ENCODE measurements around the gene PDE7B.
A peak's percentile ranks its signal among the peaks of the same experiment; 100 is the strongest.

Gene PDE7B

DNA sequence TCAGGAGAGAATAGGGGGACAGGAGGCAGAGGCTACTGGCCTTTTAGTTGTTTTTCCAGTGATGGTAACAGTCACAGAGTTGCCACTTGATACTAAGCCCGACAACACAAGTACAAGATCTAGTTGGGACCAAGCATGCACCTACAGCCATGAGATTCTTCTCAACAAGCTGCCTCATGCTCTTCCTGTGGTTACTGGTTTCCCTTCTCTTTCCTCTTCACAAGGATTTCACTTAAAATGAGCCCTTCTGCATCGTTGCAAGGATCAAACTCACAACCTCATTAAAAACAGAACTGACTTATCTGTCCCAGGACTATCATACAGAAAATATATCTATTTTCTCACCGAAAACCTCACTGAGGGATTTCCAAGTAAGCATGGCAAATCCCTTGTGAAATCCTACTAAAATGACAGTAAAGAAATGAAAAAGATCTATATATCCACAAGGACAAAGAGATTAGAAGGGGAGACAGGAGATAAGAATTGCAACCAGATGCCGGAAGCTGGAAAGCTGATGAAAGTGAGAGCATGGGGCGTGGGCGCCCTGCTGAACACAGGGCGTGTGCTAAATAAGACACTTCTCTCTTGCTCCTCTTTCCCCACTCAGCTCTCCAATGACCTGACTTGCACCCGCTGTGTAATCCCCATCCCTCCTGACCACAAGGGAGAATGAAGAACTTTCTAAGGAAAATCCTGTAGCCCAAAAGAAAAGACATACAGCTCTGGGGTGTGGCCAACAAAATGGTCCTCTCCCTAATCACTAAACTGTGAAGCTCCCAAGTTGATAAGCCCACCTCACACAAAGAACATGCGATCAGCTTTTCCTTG is 385.2 kb downstream of the PDE7B start:
- Histone ChIP-seq H3K9me3 (ENCODE audit: control insufficient read depth, insufficient read depth, low read depth, low read length) (no peaks in the 10 kb centered on the region), H3K4me3 (ENCODE audit: low read depth, low read length) (no peak overlapping the region), H3K36me3 (ENCODE audit: control insufficient read depth in 2 of 2, insufficient read depth in 1 of 2, low read length in 2 of 2) (peaks cover 40 to 59% of the 10 kb centered on the region in 2 experiments), H3K4me1 (ENCODE audit: control insufficient read depth, insufficient read depth, low read length) (no peaks in the 10 kb centered on the region), H3K27ac (ENCODE audit: extremely low read depth, low read depth, low read length) (no peak overlapping the region)
- ChIA-PET CTCF (interaction anchor here (0.6 to 4.3 kb wide), 5 partner anchors 10 to 731 kb away, joined by 3 to 32 read pairs (median 3); no protein-coding TSS in a partner anchor), POLR2A (interaction anchor here (1.7 kb wide), 1 partner anchor 13 kb away, joined by 3 read pairs; the partner anchor contains the start of gene MTFR2)
- TF ChIP-seq, protein P1, sequence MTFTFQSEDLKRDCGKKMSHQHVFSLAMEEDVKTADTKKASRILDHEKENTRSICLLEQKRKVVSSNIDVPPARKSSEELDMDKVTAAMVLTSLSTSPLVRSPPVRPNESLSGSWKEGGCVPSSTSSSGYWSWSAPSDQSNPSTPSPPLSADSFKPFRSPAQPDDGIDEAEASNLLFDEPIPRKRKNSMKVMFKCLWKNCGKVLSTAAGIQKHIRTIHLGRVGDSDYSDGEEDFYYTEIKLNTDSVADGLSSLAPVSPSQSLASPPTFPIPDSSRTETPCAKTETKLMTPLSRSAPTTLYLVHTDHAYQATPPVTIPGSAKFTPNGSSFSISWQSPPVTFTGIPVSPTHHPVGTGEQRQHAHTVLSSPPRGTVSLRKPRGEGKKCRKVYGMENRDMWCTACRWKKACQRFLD (tag by site-specific recombination; IDR thresholded peaks at IDR 0.05), result no peak
- no peak for TF ChIP-seq ZNF785 (tag by site-specific recombination; IDR thresholded peaks at IDR 0.05)
- 0 out of 2 replicates have a peak, but pooled peaks have one; percentile 37 for TF ChIP-seq KLF1 (tag by site-specific recombination; IDR thresholded peaks at IDR 0.05)

DNA sequence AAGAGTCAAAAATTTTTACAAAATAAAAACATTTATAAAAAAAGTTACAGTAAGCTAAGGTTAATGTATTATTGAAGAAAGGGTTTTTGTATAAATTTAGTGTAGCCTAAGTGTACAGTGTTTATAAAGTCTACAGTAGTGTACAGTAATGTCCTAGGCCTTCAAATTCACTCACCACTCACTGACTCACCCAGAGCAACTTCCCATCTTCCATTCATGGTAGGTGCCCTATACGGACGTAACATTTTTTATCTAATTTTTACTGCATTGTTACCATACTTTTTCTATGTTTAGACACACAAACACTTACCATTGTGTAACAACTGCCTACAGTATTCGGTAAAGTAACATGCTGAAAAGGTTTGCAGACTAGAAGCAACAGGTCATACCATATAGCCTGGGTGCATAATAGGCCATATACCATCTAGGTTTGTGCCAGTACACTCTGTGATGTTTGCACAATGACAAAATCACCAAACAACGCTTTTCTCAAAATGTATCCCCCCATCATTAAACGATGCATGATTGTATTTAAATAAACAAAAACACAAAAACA is 392.6 kb downstream of the PDE7B start:
- no peak overlapping the region for H3K27ac ChIP-seq (ENCODE audit: extremely low read depth, low read depth, low read length)

More for the DNA sequence above, 392.6 kb downstream of the PDE7B start:
- Histone ChIP-seq H3K4me3 (ENCODE audit: low read depth, low read length) (no peak overlapping the region), H3K9me3 (ENCODE audit: control insufficient read depth, insufficient read depth, low read depth, low read length) (no peaks in the 10 kb centered on the region), H3K4me1 (ENCODE audit: control insufficient read depth, insufficient read depth, low read length) (0 out of 2 replicates have a peak, but pooled peaks cover 4% of the 10 kb centered on the region), H3K36me3 (ENCODE audit: control insufficient read depth in 2 of 2, insufficient read depth in 1 of 2, low read length in 2 of 2) (peaks cover 37 to 44% of the 10 kb centered on the region in 2 experiments)
- TF ChIP-seq SCRT1 (tag by site-specific recombination; IDR thresholded peaks at IDR 0.05; ENCODE audit: borderline replicate concordance) (peak; percentile 63), SCRT2 (tag by site-specific recombination; IDR thresholded peaks at IDR 0.05) (peak; percentile 91)
- TF ChIP-seq, protein P2, sequence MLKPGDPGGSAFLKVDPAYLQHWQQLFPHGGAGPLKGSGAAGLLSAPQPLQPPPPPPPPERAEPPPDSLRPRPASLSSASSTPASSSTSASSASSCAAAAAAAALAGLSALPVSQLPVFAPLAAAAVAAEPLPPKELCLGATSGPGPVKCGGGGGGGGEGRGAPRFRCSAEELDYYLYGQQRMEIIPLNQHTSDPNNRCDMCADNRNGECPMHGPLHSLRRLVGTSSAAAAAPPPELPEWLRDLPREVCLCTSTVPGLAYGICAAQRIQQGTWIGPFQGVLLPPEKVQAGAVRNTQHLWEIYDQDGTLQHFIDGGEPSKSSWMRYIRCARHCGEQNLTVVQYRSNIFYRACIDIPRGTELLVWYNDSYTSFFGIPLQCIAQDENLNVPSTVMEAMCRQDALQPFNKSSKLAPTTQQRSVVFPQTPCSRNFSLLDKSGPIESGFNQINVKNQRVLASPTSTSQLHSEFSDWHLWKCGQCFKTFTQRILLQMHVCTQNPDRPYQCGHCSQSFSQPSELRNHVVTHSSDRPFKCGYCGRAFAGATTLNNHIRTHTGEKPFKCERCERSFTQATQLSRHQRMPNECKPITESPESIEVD (tag by site-specific recombination; IDR thresholded peaks at IDR 0.05), result no peak
- ChIA-PET POLR2A (interaction anchor here (0.6 to 0.7 kb wide), 3 partner anchors 82 to 641 kb away, joined by 3 to 5 read pairs (median 4); no protein-coding TSS in a partner anchor), CTCF (interaction anchor here (0.7 to 3.8 kb wide), 2 partner anchors 17 to 820 kb away, joined by 5 to 25 read pairs; no protein-coding TSS in a partner anchor)

Measured in HEK293 (cell line).